Esophagus muscularis mucosa (tissue), 4 donors: Measurements from ENCODE around the gene ELL2. TPM values are rescaled to one million over a fixed set of nuclear protein-coding genes. Genes with fewer than 3 reads are reported as not detected.

Experiments used
- DNase-seq: peaks from one replicate; pipeline ENCODE4 v3.0.0-alpha.2; 2017; ENCODE audit errors: extremely low spot score
- H3K27ac ChIP-seq, 4 donors: fragments of 200-600 bp; sonication (generic); replicated peaks in 1 of 4; 1 replicate in 3 of 4; 2 replicates in 1 of 4; pipeline ENCODE4 v1.5.1; 2016 to 2019; ENCODE audit warnings: mild to moderate bottlenecking in 1 of 4
- H3K27me3 ChIP-seq, 4 donors: fragments of 200-600 bp; sonication (generic); one replicate each; pipeline versions ENCODE4 v1.5.1 to v1.6.0; 2016 to 2019
- H3K36me3 ChIP-seq, 4 donors: fragments of 200-600 bp; sonication (generic); one replicate each; pipeline ENCODE4 v1.5.1; 2016 to 2019
- H3K4me1 ChIP-seq, 4 donors: fragments of 200-600 bp; sonication (generic); one replicate each; pipeline ENCODE4 v1.5.1; 2016 to 2019
- H3K4me3 ChIP-seq, 4 donors: fragments of 200-600 bp; sonication (generic); 1 replicate in 2 of 4; 2 replicates in 2 of 4; pipeline ENCODE4 v1.5.1; 2016 to 2019; ENCODE audit warnings: mild to moderate bottlenecking in 4 of 4, moderate library complexity in 1 of 4
- H3K9me3 ChIP-seq, 4 donors: fragments of 200-600 bp; sonication (generic); 1 replicate in 3 of 4; 2 replicates in 1 of 4; pipeline ENCODE4 v1.5.1; 2016 to 2019
- CTCF ChIP-seq, 3 experiments: fragments of 200-600 bp in 2 of 3; fragments of 450-650 bp in 1 of 3; sonication (generic) in 2 of 3; IDR thresholded peaks; one replicate each; pipeline ENCODE4 v1.5.1; 2017 to 2019; ENCODE audit warnings: antibody characterized with exemption in 3 of 3, mild to moderate bottlenecking in 2 of 3, moderate library complexity in 1 of 3
- EP300 ChIP-seq: sonication (generic); formaldehyde crosslinking; IDR thresholded peaks from one replicate; pipeline ENCODE4 v1.6.1; 2017; ENCODE audit warnings: antibody characterized with exemption
- POLR2A ChIP-seq: fragments of 450-650 bp; IDR thresholded peaks from one replicate; pipeline ENCODE4 v1.6.1; 2017; ENCODE audit warnings: antibody characterized with exemption, moderate library complexity, mild to moderate bottlenecking, low read depth
- POLR2AphosphoS5 ChIP-seq, 2 donors: sonication (generic); formaldehyde crosslinking; IDR thresholded peaks; one replicate each; pipeline ENCODE4 v1.6.1; 2017; ENCODE audit warnings: antibody characterized with exemption in 2 of 2
- WGBS: methylation state at CpG from one replicate; pipeline ENCODE4 v1.1.5; 2018; 5-methylcytosine and 5-hydroxymethylcytosine counted together
- intact Hi-C: fragments of 100-400 bp; cut with DNase I; formaldehyde crosslinking; loops from one replicate; pipeline ENCODE4 v1.15.1; 2023
- total RNA-seq, 4 donors: library from RNA; depleted of rRNA; stranded (reverse); fragments of >200 nt; gene quantifications; one replicate each; pipeline versions ENCODE4 v1.1.0 to v1.2.1, GENCODE V29; 2016

The ELL2 gene
- total RNA-seq, 4 donors from 2014 or later, result 38.8 to 51.5 (median 42.7) TPM

- H3K27me3 ChIP-seq, result no peaks in the 10 kb centered on the region
- no peaks in the 10 kb centered on the region for H3K36me3 ChIP-seq
- no peaks in the 10 kb centered on the region for H3K9me3 ChIP-seq
- WGBS, result 83% methylated on average over 7 of the region's 7 CpGs
- H3K4me3 ChIP-seq, result no peak overlapping the region
- TF ChIP-seq EP300 (no peak), CTCF (IDR thresholded peaks at IDR 0.05) (peak; percentile 93 to 96 (median 93))
- H3K27ac ChIP-seq, result no peak overlapping the region
- DNase-seq, result no peak
- peaks cover 3 to 16% (median 13%) of the 10 kb centered on the region in 4 donors for H3K4me1 ChIP-seq
- intact Hi-C loops, result loop anchor here (1.0 to 5.0 kb wide), 2 partner anchors 65 to 179 kb away; no protein-coding TSS in a partner anchor
Observed at GRCh38 chr5:95846554-95847260, 114.9 kb downstream of the ELL2 start.

- WGBS, result 69% methylated on average over 3 of the region's 3 CpGs
- H3K9me3 ChIP-seq, result no peaks in the 10 kb centered on the region
- DNase-seq, result no peak
- no peak overlapping the region for H3K27ac ChIP-seq
- TF ChIP-seq EP300, result no peak
- TF ChIP-seq POLR2AphosphoS5 (IDR thresholded peaks at IDR 0.05), result no peak
- no peak for TF ChIP-seq CTCF (IDR thresholded peaks at IDR 0.05)
- TF ChIP-seq POLR2A, result no peak
- H3K36me3 ChIP-seq, result no peaks in the 10 kb centered on the region
- intact Hi-C loops, result loop anchor here (2.0 to 5.0 kb wide), 2 partner anchors 178 to 201 kb away; no protein-coding TSS in a partner anchor
- no peak overlapping the region for H3K4me3 ChIP-seq
- peaks cover 3 to 21% (median 13%) of the 10 kb centered on the region in 4 donors for H3K4me1 ChIP-seq
- H3K27me3 ChIP-seq, result no peaks in the 10 kb centered on the region
Observed at GRCh38 chr5:95845391-95845790, 116.3 kb downstream of the ELL2 start.

- Histone ChIP-seq H3K9me3 (no peaks in the 10 kb centered on the region), H3K4me3 (no peak overlapping the region), H3K27me3 (no peaks in the 10 kb centered on the region), H3K4me1 (peaks cover 3 to 21% (median 13%) of the 10 kb centered on the region in 4 donors), H3K27ac (peak overlapping the region in 3 of 4 donors; percentile 3 to 60 (median 13)), H3K36me3 (no peaks in the 10 kb centered on the region)
- no peak for DNase-seq
- no peak for TF ChIP-seq EP300
- peak in 1 of 2 donors; percentile 12 for TF ChIP-seq POLR2AphosphoS5 (IDR thresholded peaks at IDR 0.05)
- 65% methylated on average over 3 of the region's 3 CpGs for WGBS
- intact Hi-C loops, result loop anchor here (2.0 kb wide), 1 partner anchor 199 kb away; no protein-coding TSS in a partner anchor
Observed at GRCh38 chr5:95843733-95844223, 117.9 kb downstream of the ELL2 start.

DNA sequence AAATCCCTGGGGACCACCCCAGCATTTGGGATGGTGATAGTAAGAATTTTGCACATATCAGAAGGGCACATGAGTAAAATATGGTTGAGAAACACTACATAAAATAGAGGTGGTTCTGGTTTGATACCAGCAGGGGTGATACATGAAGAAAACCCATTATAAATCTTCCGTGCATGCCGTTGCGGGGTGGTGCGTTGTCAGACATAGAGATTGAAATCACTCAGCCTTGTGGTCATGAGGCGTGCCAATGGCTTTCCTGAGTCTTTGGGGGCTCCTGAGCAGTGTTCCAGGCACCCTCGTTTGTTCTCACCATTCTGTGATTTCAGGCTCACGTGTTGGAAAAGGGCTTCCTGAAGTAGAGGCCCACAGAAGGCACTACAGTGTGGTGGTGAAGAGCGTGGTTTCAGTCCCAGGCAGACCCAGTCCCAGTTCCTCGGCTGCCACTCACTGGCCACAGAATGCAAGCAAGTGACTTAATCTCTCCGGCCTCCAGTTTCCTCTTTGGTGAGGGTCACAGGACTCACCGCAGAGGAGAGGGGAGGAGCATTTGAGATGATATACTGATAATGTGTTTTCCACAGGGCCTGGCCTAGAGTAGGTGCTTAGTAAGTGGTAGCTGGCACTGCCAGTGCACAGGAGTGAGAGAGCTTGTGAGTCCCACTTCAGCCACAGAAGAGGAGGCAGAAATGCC is 118.7 kb downstream of the ELL2 start:
- Histone ChIP-seq H3K4me1 (peaks cover 3 to 21% (median 13%) of the 10 kb centered on the region in 4 donors), H3K27ac (peak overlapping the region; percentile 13 to 60 (median 32)), H3K9me3 (no peaks in the 10 kb centered on the region), H3K36me3 (no peaks in the 10 kb centered on the region), H3K4me3 (no peak overlapping the region), H3K27me3 (no peaks in the 10 kb centered on the region)
- WGBS, result 79% methylated on average over 11 of the region's 11 CpGs
- no peak for DNase-seq
- intact Hi-C loops, result no loop called here
- TF ChIP-seq POLR2AphosphoS5 (IDR thresholded peaks at IDR 0.05) (no peak), EP300 (no peak), CTCF (IDR thresholded peaks at IDR 0.05) (no peak), POLR2A (no peak)
